Bronchial epithelial cell (primary cell): Measurements from ENCODE around the gene FUZ. TPM values are rescaled to one million over a fixed set of nuclear protein-coding genes. Genes with fewer than 3 reads are reported as not detected.

ENCODE experiments used
- DNase-seq: peaks from one replicate; pipeline ENCODE4 v3.0.0-alpha.2; 2010; ENCODE audit warnings: low read depth
- FAIRE-seq: peaks from 2 replicates; lab custom pipeline; 2011; peaks lifted over from hg19 to GRCh38; lab: Jason Lieb, UNC
- H3K27me3 ChIP-seq: 2 replicates; pipeline ENCODE4 v1.5.1; 2011; ENCODE audit warnings: low read length; ENCODE audit not compliant: control insufficient read depth, insufficient read depth
- H3K36me3 ChIP-seq: 2 replicates; pipeline ENCODE4 v1.5.1; 2011; ENCODE audit warnings: low read length; ENCODE audit not compliant: control insufficient read depth, insufficient read depth
- H3K4me3 ChIP-seq: 2 replicates; pipeline ENCODE4 v1.5.1; 2011; ENCODE audit warnings: mild to moderate bottlenecking, low read depth, low read length, control low read depth
- total RNA-seq: library from RNA; depleted of rRNA; stranded (reverse); fragments of >200 nt; gene quantifications from 2 replicates; pipeline ENCODE4 v1.2.1, GENCODE V29; 2014
- TF ChIP-seq, protein P1 (sequence below): IDR thresholded peaks from 2 replicates; pipeline ENCODE4 v1.5.1; 2011; ENCODE audit warnings: mild to moderate bottlenecking, moderate library complexity, low read length, control low read depth, inconsistent platforms; ENCODE audit not compliant: insufficient read depth, severe bottlenecking

The FUZ gene
- total RNA-seq, 1 donor from 2014 or later: 12.1 TPM

- TF ChIP-seq, protein P1, sequence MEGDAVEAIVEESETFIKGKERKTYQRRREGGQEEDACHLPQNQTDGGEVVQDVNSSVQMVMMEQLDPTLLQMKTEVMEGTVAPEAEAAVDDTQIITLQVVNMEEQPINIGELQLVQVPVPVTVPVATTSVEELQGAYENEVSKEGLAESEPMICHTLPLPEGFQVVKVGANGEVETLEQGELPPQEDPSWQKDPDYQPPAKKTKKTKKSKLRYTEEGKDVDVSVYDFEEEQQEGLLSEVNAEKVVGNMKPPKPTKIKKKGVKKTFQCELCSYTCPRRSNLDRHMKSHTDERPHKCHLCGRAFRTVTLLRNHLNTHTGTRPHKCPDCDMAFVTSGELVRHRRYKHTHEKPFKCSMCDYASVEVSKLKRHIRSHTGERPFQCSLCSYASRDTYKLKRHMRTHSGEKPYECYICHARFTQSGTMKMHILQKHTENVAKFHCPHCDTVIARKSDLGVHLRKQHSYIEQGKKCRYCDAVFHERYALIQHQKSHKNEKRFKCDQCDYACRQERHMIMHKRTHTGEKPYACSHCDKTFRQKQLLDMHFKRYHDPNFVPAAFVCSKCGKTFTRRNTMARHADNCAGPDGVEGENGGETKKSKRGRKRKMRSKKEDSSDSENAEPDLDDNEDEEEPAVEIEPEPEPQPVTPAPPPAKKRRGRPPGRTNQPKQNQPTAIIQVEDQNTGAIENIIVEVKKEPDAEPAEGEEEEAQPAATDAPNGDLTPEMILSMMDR: no peak
- no peaks in the 10 kb centered on the region for H3K27me3 ChIP-seq
- FAIRE-seq (no peak), DNase-seq (no peak)
- H3K4me3 ChIP-seq: no peak overlapping the region
- H3K36me3 ChIP-seq: peaks cover 5% of the 10 kb centered on the region
Observed at GRCh38 chr19:49776371-49776764, 36.7 kb downstream of the FUZ start.

- H3K4me3 ChIP-seq: no peak overlapping the region
- FAIRE-seq (no peak), DNase-seq (no peak)
- TF ChIP-seq, protein P1: no peak
- no peaks in the 10 kb centered on the region for H3K27me3 ChIP-seq
- peaks cover 5% of the 10 kb centered on the region for H3K36me3 ChIP-seq
Observed at GRCh38 chr19:49775742-49776370, 37.2 kb downstream of the FUZ start.

GRCh38 chr19:49774969-49775368 is 38.1 kb downstream of the FUZ start:
- no peak for FAIRE-seq
- no peak for DNase-seq

GRCh38 chr19:49773663-49774350 is 39.3 kb downstream of the FUZ start:
- Histone ChIP-seq H3K36me3 (peaks cover 3% of the 10 kb centered on the region), H3K4me3 (no peak overlapping the region), H3K27me3 (no peaks in the 10 kb centered on the region)
- FAIRE-seq: no peak
- no peak for DNase-seq
- TF ChIP-seq, protein P1: no peak

More at GRCh38 chr19:49774969-49775368, 38.1 kb downstream of the FUZ start:
- TF ChIP-seq, protein P1: no peak
- no peaks in the 10 kb centered on the region for H3K27me3 ChIP-seq
- peaks cover 3% of the 10 kb centered on the region for H3K36me3 ChIP-seq
- no peak overlapping the region for H3K4me3 ChIP-seq

GRCh38 chr19:49772850-49773432 is 40.2 kb downstream of the FUZ start:
- Histone ChIP-seq H3K36me3 (peaks cover 3% of the 10 kb centered on the region), H3K4me3 (no peak overlapping the region), H3K27me3 (no peaks in the 10 kb centered on the region)
- TF ChIP-seq, protein P1: no peak
- DNase-seq: no peak
- FAIRE-seq: no peak
